ENCODE data around the gene SST.
"Not testable (repeated sequence)": the region's sequence is repeated elsewhere in the genome, so short reads cannot be mapped to it uniquely, and the experiment has no call there.

SST gene

DNA sequence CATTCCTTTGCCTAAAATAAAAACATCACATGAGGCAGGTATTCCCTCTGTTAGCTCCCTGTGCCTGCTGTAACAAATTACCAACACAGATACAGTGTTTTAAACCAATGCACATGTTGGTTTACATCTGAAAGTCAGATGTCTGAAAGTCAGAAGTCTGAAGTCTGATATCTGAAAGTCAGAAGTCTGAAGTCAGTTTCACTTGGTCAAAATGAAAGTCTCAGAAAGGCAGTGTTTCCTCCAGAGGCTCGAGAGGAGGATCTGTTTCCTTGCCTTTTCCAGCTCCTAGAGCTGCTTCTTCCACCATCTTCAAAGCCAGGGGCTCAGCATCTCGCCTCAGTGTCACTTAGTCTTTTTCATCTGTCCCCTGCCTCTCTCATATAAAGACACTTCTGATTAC is 22.0 kb downstream of the SST start:
- peak overlapping the region; percentile 63 for H3K4me2 ChIP-seq

GRCh38 chr3:187646906-187647660 is 23.1 kb downstream of the SST start:
- Histone ChIP-seq H3K27me3 (ENCODE audit: insufficient read depth, low read depth) (no peaks in the 10 kb centered on the region), H4K20me1 (ENCODE audit: insufficient read depth) (no peaks in the 10 kb centered on the region), H3K27ac (no peak overlapping the region), H3K4me2 (peak overlapping the region; percentile 63; the same call in 1 of the 2 replicates), H2AFZ (ENCODE audit: low read depth) (no peak overlapping the region), H3K36me3 (ENCODE audit: insufficient read depth) (no peaks in the 10 kb centered on the region), H3K4me1 (ENCODE audit: low read depth, poor library complexity, severe bottlenecking) (peaks cover 37% of the 10 kb centered on the region), H3K79me2 (ENCODE audit: insufficient read depth, low read depth) (no peaks in the 10 kb centered on the region), H3K9ac (no peak overlapping the region), H3K4me3 (IDR thresholded peaks at IDR 0.05; ENCODE audit: insufficient read depth, low read depth, low read length) (no peak overlapping the region)
- TF ChIP-seq, protein P1, sequence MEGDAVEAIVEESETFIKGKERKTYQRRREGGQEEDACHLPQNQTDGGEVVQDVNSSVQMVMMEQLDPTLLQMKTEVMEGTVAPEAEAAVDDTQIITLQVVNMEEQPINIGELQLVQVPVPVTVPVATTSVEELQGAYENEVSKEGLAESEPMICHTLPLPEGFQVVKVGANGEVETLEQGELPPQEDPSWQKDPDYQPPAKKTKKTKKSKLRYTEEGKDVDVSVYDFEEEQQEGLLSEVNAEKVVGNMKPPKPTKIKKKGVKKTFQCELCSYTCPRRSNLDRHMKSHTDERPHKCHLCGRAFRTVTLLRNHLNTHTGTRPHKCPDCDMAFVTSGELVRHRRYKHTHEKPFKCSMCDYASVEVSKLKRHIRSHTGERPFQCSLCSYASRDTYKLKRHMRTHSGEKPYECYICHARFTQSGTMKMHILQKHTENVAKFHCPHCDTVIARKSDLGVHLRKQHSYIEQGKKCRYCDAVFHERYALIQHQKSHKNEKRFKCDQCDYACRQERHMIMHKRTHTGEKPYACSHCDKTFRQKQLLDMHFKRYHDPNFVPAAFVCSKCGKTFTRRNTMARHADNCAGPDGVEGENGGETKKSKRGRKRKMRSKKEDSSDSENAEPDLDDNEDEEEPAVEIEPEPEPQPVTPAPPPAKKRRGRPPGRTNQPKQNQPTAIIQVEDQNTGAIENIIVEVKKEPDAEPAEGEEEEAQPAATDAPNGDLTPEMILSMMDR (conservative IDR thresholded peaks at IDR 0.05; ENCODE audit: low read depth, low read length): no peak

More for the DNA sequence above, 22.0 kb downstream of the SST start:
- TF ChIP-seq, protein P1 (conservative IDR thresholded peaks at IDR 0.05; ENCODE audit: low read depth, low read length): no peak
- no peak overlapping the region for H3K4me3 ChIP-seq (IDR thresholded peaks at IDR 0.05; ENCODE audit: insufficient read depth, low read depth, low read length)
- no peaks in the 10 kb centered on the region for H3K27me3 ChIP-seq (ENCODE audit: insufficient read depth, low read depth)
- H3K79me2 ChIP-seq (ENCODE audit: insufficient read depth, low read depth): no peaks in the 10 kb centered on the region
- H3K27ac ChIP-seq: peak overlapping the region; percentile 40; the same call in 1 of the 2 replicates
- no peak overlapping the region for H2AFZ ChIP-seq (ENCODE audit: low read depth)
- no peaks in the 10 kb centered on the region for H3K36me3 ChIP-seq (ENCODE audit: insufficient read depth)
- H3K9ac ChIP-seq: no peak overlapping the region
- peaks cover 37% of the 10 kb centered on the region for H3K4me1 ChIP-seq (ENCODE audit: low read depth, poor library complexity, severe bottlenecking)
- H4K20me1 ChIP-seq (ENCODE audit: insufficient read depth): no peaks in the 10 kb centered on the region

DNA sequence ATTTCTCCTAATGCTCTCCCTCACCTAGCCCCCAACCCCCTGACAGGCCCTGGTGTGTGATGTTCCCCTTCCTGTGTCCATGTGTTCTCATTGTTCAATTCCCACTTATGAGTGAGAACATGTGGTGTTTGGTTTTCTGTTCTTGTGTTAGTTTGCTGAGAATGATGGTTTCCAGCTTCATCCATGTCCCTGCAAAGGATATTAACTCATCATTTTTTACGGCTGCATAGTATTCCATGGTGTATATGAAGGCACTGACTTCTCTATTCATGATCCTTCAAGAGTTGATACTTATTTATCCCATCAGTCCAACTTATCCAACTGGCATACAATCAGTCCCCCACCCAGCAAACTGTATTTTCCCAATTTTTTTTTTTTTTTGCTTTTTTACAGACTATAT is 24.8 kb downstream of the SST start:
- H3K79me2 ChIP-seq (ENCODE audit: insufficient read depth, low read depth); H2AFZ ChIP-seq (ENCODE audit: low read depth); H3K4me2 ChIP-seq; H3K27ac ChIP-seq; H3K36me3 ChIP-seq (ENCODE audit: insufficient read depth); H3K4me3 ChIP-seq (IDR thresholded peaks at IDR 0.05; ENCODE audit: insufficient read depth, low read depth, low read length); H4K20me1 ChIP-seq (ENCODE audit: insufficient read depth); H3K27me3 ChIP-seq (ENCODE audit: insufficient read depth, low read depth); H3K9ac ChIP-seq: not testable (repeated sequence)
- H3K4me1 ChIP-seq (ENCODE audit: low read depth, poor library complexity, severe bottlenecking): peaks cover 29% of the 10 kb centered on the region

DNA sequence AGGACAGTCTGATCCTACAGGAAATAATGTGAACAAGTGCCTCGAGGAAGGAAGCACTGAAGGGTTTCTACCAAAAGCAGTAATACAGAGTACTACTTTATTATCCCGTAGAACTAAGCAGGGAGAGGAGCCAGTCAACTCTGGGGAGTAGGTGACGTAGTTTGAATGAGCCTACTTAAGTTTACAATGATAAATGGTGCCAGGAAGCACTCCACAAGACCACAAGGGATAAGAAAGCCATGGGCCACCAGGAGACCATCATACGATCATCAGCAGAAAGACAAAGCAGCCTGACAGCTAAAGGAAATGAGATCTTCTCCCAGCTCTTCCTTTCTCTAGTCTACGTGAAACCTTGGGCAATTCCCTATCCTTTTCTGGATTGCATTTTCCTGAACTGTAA is 27.3 kb downstream of the SST start:
- TF ChIP-seq, protein P1 (conservative IDR thresholded peaks at IDR 0.05; ENCODE audit: low read depth, low read length): no peak
- no peaks in the 10 kb centered on the region for H3K27me3 ChIP-seq (ENCODE audit: insufficient read depth, low read depth)
- H3K36me3 ChIP-seq (ENCODE audit: insufficient read depth): no peaks in the 10 kb centered on the region
- no peak overlapping the region for H3K27ac ChIP-seq
- H3K9ac ChIP-seq: no peak overlapping the region
- no peaks in the 10 kb centered on the region for H3K79me2 ChIP-seq (ENCODE audit: insufficient read depth, low read depth)
- peaks cover 12% of the 10 kb centered on the region for H3K4me1 ChIP-seq (ENCODE audit: low read depth, poor library complexity, severe bottlenecking)
- no peaks in the 10 kb centered on the region for H4K20me1 ChIP-seq (ENCODE audit: insufficient read depth)
- H3K4me2 ChIP-seq: no peak overlapping the region
- H2AFZ ChIP-seq (ENCODE audit: low read depth): no peak overlapping the region
- no peak overlapping the region for H3K4me3 ChIP-seq (IDR thresholded peaks at IDR 0.05; ENCODE audit: insufficient read depth, low read depth, low read length)

DNA sequence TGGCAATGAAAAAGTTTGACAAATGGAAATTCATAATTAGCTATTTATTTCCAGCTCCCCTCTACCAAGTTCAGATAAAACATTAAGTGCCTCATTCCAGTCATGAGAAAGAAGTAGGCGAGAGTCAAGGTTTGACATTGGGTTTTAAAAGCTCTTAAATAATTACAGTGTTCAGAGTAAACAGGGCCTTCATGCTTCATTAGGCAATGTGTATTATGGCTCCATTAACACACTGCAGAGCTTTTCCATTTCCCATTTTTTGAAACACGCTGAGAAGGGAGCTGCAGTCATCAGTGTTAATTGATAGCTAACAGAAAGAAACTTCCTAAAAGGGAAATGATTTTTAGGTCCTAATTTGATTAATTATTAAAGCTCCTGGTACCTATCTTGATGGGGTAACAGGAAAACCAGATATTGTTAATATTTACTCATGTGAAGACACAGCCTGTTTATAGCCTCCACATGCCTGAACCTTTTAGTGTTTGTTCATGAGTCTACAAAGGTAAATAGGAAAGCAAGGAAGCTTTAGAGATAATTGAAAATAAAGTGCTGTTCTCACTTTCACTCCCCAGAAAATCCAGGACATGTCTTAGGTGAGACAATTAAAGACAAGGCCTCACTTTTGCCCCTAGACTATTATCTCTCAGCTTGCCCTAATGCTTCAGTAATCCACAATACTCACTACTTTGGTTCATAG is 28.7 kb downstream of the SST start:
- H3K4me2 ChIP-seq: no peak overlapping the region
- H4K20me1 ChIP-seq (ENCODE audit: insufficient read depth): no peaks in the 10 kb centered on the region
- no peaks in the 10 kb centered on the region for H3K36me3 ChIP-seq (ENCODE audit: insufficient read depth)
- H2AFZ ChIP-seq (ENCODE audit: low read depth): no peak overlapping the region
- H3K4me3 ChIP-seq (IDR thresholded peaks at IDR 0.05; ENCODE audit: insufficient read depth, low read depth, low read length): no peak overlapping the region
- no peak overlapping the region for H3K9ac ChIP-seq
- no peak overlapping the region for H3K27ac ChIP-seq
- H3K79me2 ChIP-seq (ENCODE audit: insufficient read depth, low read depth): no peaks in the 10 kb centered on the region
- no peaks in the 10 kb centered on the region for H3K4me1 ChIP-seq (ENCODE audit: low read depth, poor library complexity, severe bottlenecking)
- TF ChIP-seq, protein P1 (conservative IDR thresholded peaks at IDR 0.05; ENCODE audit: low read depth, low read length): no peak
- H3K27me3 ChIP-seq (ENCODE audit: insufficient read depth, low read depth): no peaks in the 10 kb centered on the region
